ENCODE results near the gene ASTL.

Gene ASTL

DNA sequence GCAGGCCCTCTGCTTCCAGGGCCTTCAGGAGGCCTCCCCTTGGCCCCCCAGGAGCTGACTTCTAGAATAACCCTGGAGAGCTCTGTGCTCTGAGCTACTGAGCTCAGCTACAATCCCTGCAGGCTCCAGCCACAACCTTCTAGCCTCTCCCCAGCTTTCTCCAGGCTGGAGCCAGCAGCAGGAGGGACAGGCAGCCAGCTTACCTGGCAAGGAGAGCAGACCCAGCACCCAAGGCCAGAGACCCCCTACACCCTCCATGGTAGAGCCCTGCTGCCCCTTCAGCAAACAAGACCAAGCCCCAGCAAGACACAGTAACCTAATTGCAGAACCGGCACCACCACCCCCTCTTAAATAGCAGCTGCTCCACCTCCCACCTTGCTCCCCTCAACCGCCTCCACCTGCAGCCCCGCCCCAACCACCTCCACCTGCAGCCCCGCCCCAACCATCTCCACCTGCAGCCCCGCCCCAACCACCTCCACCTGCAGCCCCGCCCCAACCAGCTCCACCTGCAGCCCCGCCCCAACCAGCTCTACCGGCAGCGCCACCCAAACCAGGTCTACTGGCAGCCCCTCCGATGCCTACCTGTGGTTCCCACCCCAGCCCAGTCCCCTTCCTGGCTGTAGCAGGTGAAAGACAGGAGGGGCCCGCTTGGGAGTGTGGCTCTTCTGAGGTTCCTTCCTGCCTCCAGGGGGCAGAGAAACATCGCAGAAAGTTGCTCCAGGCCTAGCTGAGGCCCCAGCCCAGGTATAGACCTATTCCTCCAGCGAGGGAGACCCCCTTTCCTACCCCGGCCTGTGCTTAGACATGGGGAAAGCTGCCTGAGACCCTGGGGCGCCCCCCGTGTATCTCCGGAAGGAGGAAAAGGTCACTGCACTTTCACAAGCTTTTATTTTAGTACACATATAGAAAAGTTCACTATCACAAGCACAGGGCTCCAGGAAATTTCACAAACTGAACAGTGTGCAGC, at the start of gene ASTL:
Gene ASTL (minus strand): TSS at position 324 of the 967 bp plus-strand sequence. CDS start 66 bp downstream, at position 258.
- DNase-seq (ENCODE audit: low read depth) = peak; percentile 65
- H3K4me3 ChIP-seq (ENCODE audit: low read depth, low read length) = no peak within 1 kb of the TSS
- TF ChIP-seq, protein P1, sequence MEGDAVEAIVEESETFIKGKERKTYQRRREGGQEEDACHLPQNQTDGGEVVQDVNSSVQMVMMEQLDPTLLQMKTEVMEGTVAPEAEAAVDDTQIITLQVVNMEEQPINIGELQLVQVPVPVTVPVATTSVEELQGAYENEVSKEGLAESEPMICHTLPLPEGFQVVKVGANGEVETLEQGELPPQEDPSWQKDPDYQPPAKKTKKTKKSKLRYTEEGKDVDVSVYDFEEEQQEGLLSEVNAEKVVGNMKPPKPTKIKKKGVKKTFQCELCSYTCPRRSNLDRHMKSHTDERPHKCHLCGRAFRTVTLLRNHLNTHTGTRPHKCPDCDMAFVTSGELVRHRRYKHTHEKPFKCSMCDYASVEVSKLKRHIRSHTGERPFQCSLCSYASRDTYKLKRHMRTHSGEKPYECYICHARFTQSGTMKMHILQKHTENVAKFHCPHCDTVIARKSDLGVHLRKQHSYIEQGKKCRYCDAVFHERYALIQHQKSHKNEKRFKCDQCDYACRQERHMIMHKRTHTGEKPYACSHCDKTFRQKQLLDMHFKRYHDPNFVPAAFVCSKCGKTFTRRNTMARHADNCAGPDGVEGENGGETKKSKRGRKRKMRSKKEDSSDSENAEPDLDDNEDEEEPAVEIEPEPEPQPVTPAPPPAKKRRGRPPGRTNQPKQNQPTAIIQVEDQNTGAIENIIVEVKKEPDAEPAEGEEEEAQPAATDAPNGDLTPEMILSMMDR (IDR thresholded peaks at IDR 0.05; ENCODE audit: low read depth, low read length) = peak; percentile 65
- TF ChIP-seq, protein P2, sequence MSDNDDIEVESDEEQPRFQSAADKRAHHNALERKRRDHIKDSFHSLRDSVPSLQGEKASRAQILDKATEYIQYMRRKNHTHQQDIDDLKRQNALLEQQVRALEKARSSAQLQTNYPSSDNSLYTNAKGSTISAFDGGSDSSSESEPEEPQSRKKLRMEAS (IDR thresholded peaks at IDR 0.05; ENCODE audit: low read depth, low read length) = no peak

DNA sequence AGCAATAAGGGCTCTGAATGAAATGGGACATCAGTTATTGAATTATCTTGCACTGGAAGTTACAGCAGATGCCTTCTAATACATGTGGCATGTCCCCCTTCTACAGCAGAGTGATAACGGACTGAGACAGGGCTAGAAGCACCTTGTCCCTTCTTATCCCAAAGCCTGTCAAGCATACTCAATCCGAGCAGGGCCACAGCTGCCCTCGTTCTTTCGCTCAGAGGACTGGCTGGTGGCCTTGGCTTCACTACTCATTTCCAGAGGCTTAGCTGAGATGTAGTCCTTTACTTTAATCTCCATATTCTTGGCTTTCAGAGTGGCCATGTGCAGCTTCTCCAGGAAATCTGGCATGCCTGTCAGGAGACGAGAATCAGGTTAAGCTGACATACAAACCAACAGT, 48.3 kb upstream of the ASTL start:
- no peak overlapping the region for H3K4me3 ChIP-seq (ENCODE audit: low read depth, low read length)
- no peak for TF ChIP-seq POLR2A (IDR thresholded peaks at IDR 0.05; ENCODE audit: extremely low read depth, insufficient read length)
- TF ChIP-seq, protein P2 (IDR thresholded peaks at IDR 0.05; ENCODE audit: low read depth, low read length) = no peak
- TF ChIP-seq, protein P1 (IDR thresholded peaks at IDR 0.05; ENCODE audit: low read depth, low read length) = no peak
- no peak for TF ChIP-seq MYC (IDR thresholded peaks at IDR 0.05; ENCODE audit: low read depth, low read length)
- no peak for DNase-seq (ENCODE audit: low read depth)

DNA sequence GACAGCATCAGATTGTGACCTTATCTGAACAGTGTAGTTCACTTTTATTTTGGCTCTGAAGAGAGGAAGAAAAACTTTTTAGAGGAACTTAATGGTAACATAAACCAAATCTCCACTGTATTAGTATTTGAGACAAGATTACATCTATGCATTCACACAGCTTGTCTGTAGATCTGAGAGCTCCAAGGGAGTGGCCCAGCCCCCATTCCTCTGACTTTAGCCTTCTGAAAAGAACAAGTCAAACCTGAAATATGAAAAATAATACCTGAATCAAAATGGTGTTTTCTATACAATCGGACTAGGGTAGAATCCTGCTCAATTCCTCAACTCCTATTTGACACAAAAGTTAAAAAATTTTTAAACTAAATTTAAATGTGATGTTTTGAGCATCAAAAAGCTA, 47.2 kb upstream of the ASTL start:
- no peak overlapping the region for H3K4me3 ChIP-seq (ENCODE audit: low read depth, low read length)
- DNase-seq (ENCODE audit: low read depth) = no peak

DNA sequence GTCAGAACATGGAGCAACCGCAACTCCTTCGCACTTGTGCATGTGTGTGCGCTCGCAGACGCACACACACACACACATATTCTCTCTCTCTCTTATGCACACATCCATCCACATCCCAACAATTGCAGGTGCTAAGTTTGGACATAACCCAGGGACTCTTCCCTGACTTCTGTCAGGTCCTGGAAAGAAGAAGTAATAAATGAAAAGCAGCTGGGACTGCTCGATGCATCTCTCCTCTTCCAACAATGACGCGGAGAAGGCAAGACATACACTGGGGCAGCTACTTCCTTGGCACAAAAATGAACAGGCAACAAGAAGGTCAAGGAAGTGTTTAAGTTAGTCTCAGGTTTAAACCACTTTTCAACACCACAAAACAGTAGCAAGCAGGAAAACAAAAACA, 46.7 kb upstream of the ASTL start:
- TF ChIP-seq, protein P2 (IDR thresholded peaks at IDR 0.05; ENCODE audit: low read depth, low read length) = no peak
- TF ChIP-seq POLR2A (IDR thresholded peaks at IDR 0.05; ENCODE audit: extremely low read depth, insufficient read length) (no peak), MYC (IDR thresholded peaks at IDR 0.05; ENCODE audit: low read depth, low read length) (no peak)
- TF ChIP-seq, protein P1 (IDR thresholded peaks at IDR 0.05; ENCODE audit: low read depth, low read length) = no peak

More for the DNA sequence above, 47.2 kb upstream of the ASTL start:
- TF ChIP-seq MYC (IDR thresholded peaks at IDR 0.05; ENCODE audit: low read depth, low read length) = no peak
- TF ChIP-seq, protein P2 (IDR thresholded peaks at IDR 0.05; ENCODE audit: low read depth, low read length) = no peak
- TF ChIP-seq, protein P1 (IDR thresholded peaks at IDR 0.05; ENCODE audit: low read depth, low read length) = no peak
- TF ChIP-seq POLR2A (IDR thresholded peaks at IDR 0.05; ENCODE audit: extremely low read depth, insufficient read length) = no peak

DNA sequence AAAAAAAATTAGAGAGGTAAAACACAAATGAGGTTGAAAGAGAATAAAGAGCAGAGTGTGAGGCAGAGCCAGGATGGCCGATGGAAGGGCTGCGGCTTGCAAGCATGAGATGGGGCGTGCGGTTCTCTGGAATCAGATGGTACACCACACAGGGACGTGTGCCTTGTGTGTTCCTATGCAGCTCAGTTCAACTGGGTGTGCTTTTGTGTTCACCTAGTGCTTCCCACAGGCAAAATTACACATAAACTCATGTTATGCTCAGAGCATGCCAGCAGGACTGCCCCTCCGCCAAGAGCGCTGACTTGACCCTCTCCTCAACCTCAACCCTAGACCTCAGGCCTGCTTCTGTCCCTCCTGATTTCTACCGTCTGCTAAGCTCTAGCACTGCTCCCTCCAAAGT, 45.9 kb upstream of the ASTL start:
- no peak overlapping the region for H3K4me3 ChIP-seq (ENCODE audit: low read depth, low read length)
- TF ChIP-seq, protein P1 (IDR thresholded peaks at IDR 0.05; ENCODE audit: low read depth, low read length) = no peak
- TF ChIP-seq POLR2A (IDR thresholded peaks at IDR 0.05; ENCODE audit: extremely low read depth, insufficient read length) (no peak), MYC (IDR thresholded peaks at IDR 0.05; ENCODE audit: low read depth, low read length) (no peak)
- TF ChIP-seq, protein P2 (IDR thresholded peaks at IDR 0.05; ENCODE audit: low read depth, low read length) = no peak
- DNase-seq (ENCODE audit: low read depth) = no peak

More for the DNA sequence above, 46.7 kb upstream of the ASTL start:
- H3K4me3 ChIP-seq (ENCODE audit: low read depth, low read length) = no peak overlapping the region
- no peak for DNase-seq (ENCODE audit: low read depth)

Measured in NB4 (cell line).